Measurements from ENCODE around the gene SNX8.

Gene SNX8

GRCh38 chr7:2202361-2202761 is 111.9 kb downstream of the SNX8 start:
- no peak for TF ChIP-seq CTCF (IDR thresholded peaks at IDR 0.05; ENCODE audit: borderline replicate concordance, insufficient read depth, low read depth, low read length)

More at GRCh38 chr7:2202361-2202761, 111.9 kb downstream of the SNX8 start:
- no peak overlapping the region for H3K4me3 ChIP-seq (ENCODE audit: low read depth, low read length)

Data from GM12875 (cell line).